ENCODE results near the gene RRP7A.
"Not testable (repeated sequence)": the region's sequence is repeated elsewhere in the genome, so short reads cannot be mapped to it uniquely, and the experiment has no call there.

Gene RRP7A, protein sequence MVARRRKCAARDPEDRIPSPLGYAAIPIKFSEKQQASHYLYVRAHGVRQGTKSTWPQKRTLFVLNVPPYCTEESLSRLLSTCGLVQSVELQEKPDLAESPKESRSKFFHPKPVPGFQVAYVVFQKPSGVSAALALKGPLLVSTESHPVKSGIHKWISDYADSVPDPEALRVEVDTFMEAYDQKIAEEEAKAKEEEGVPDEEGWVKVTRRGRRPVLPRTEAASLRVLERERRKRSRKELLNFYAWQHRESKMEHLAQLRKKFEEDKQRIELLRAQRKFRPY

DNA sequence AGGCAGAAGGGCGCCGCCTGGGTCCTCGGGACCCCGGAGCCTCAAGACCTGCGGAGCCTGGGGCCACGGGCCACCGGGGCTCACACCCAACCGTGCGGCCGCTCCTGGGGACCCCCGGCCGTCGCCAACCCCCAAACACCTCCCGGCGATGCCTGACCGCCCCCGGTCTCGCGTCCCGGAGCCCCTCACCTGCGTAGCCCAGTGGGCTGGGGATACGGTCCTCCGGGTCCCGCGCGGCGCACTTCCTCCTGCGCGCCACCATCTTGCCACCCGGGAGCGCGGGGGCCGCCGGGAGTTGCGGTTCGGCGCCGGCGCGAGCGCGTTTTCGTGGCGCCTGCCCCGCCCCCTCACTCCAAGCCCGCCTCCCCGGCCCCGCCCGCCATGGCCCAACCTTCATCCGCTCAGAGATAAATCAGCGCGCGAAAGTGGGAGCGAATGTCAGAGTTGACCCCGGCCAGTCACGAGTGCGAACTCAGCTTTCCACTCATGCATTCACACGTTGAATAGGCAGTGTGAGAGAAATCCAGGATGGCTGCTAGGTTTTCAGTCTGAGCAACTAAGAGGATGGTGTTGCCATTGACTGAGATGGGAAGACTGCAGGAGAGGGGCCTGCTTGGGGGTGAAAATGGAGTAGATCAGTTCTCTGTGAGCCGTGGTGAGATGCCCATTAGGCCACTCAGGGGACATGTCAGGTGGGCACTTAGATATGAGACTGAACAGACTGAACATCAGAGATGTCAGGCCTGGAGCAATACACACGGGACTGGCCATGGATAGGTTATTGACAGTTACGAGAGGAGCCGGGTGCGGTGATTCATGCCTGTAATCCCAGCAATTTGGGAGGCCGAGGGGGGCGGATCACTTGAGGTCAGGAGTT lies at the start of gene RRP7A:
TSS of gene RRP7A (minus strand) at position 272 of the 877 bp plus-strand sequence. CDS start at position 262, 10 bp downstream.
- peak; percentile 89 for ATAC-seq

DNA sequence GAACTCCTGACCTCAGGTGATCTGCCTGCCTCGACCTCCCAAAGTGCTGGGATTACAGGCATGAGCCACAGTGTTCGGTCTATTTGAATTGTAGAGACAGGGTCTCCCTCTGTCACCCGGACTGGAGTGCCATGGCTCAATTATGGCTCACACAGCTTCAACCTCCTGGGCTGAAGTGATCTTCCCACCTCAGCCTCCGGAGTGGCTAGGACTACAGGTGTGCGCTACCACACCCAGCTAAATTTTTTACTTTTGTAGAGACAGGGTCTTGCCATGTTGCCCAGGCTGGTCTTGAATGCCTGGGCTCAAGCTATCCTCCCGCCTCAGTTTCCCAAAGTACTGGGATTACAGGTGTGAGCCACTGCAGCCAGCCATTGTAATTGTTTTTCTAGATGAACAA lies 48.4 kb upstream of the RRP7A start:
- not testable (repeated sequence) for ATAC-seq

DNA sequence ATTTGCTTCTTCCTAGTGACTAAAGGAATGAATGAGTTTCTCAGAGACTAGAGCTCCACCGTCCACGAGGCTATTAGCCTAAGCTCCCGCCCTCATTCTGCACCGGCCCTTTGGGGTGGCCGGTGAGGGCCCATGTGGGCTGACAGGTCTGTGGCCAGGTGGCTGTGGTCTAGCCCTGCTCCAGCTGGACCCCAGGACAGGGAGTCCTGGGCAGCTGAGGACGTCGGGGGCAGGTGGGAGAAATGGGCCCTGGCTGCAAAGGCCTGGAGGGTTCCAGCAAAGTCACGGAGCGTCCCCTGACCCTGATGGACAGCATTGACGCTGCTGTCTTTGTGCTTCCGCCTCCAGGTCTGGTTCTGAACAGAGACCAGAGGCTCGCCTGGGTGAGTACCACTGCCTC lies 46.4 kb upstream of the RRP7A start:
- ATAC-seq, result no peak

DNA sequence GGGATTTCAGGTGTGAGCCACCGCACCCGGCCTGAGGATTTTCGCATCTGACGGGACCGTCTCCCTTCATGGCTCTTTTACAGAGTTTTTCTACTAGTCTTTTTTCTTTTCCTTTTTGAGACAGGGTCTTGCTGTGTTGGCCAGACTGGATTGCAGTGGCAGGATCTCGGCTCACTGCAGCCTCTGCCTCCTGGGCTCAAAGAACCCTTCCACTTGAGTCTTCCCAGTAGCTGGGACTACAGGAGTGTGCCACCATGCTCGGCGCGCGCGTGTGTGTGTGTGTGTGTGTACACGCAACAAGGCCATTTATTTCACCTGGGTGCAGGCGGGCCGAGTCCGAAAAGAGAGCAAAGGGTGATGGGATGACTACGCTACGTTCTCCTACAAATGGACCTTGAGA lies 45.1 kb upstream of the RRP7A start:
- ATAC-seq, result no peak

DNA sequence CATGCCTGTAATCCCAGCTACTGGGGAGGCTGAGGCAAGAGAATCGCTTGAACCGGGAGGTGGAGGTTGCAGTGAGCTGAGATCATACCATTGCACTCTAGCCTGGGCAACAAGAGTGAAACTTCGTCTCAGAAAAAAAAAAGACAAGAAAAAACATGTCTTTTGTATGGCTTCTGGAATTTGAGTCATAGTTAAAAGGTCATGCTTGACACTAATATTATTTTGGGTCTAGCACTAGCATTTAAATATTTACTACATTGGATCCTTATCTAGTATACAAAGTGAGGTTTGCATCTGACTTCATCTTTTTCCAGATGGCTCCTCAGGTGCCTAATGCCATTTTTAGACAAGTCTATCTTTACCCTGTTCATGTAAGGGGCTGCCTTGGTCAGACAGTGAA lies 44.3 kb upstream of the RRP7A start:
- not testable (repeated sequence) for ATAC-seq

DNA sequence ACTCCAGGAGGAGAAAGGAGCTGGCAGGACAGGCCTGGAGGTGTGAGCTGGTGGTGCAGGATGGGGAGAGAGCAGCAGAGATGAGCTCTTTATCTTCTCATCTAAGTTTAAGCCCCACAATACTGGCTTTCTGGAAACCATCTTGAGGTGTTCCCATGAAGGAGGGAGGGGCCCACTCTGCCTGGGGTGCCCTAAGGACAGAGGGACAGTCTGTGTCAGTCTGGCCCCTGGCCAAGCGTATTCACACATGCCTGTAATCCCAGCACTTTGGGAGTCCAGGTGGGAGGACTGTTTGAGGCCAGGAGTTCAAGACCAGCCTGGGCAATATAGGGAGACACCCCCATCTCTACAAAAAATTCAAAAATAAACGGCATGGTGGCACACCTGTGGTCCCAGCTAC lies 43.1 kb upstream of the RRP7A start:
- no peak for ATAC-seq

DNA sequence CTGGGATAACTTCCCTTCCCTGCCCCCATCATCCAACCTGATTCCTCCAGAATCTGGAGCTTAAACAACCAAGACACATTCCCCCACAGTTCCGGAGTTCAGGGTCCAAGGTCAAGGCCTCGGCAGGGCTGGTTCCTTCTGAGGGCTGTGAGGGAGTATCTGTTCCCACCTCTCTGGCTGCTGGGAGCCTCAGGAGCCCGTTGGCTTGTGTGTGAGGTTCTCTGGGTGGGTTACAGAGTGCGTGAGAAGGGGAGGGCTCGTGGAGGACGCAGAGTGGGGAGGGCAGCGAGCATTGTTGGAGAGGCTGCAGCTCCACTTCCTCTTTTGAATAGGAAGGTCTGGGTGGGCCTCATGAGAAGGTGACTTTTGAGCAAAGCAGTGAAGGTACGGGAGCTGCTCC lies 42.7 kb upstream of the RRP7A start:
- ATAC-seq, result no peak

DNA sequence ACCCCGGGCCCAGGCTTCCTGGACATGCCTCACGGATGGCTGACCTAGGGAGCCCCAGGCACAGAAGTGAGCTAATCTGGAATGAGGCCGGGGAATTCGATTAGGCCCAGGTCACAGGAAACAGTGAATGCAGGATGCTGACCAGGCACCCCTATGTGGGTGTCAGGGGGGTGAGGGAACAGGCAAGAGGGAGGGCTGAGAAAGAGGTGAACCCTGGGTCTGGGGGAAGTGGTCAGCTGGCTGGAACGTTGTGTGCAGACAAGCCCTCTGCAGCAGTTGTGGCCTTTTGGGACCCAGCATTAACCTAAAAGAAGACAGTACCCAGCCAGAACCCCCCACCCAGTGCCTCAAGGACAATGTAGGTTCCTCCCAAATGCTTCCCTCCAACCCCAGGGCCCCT lies 42.3 kb upstream of the RRP7A start:
- ATAC-seq, result no peak

DNA sequence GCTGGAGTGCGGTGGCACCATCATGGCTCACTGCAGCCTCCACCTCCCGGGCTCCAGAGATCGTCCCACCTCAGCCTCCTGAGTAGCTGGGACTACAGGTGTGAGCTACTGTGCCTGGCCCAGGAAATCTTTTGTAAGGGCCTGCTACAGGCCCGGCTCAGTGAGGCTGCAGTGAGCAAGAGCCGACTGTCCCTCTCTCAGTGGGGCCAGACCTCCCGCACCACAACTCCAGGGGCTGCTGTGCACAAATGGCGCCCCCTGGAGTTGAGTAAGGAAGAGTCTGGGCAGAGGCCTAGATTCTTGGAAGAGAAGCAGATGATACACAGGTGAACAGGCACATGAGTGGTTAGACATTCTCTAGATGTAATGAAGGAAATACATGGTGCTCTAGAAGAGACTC lies 41.2 kb upstream of the RRP7A start:
- peak; percentile 39 to 52 for ATAC-seq

DNA sequence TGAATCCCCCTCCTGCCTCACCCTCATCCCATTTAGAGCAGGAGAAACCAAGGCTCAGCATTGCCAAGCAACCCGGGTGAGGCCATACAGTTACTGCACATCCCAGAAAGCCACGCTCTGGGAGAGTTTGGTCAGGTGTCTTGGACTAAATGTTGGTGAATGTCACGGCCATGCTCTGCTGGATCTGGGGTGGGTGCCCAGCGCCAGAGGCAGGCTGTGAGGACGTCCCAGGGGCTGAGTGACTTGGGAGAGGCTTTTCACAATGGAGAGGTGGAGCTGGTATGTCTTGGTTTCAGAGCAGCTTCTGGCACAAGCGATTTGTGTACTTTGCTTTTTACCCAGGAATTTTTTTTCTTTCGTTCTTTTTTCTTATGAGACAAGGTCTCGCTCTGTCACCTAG lies 40.8 kb upstream of the RRP7A start:
- no peak for ATAC-seq

DNA sequence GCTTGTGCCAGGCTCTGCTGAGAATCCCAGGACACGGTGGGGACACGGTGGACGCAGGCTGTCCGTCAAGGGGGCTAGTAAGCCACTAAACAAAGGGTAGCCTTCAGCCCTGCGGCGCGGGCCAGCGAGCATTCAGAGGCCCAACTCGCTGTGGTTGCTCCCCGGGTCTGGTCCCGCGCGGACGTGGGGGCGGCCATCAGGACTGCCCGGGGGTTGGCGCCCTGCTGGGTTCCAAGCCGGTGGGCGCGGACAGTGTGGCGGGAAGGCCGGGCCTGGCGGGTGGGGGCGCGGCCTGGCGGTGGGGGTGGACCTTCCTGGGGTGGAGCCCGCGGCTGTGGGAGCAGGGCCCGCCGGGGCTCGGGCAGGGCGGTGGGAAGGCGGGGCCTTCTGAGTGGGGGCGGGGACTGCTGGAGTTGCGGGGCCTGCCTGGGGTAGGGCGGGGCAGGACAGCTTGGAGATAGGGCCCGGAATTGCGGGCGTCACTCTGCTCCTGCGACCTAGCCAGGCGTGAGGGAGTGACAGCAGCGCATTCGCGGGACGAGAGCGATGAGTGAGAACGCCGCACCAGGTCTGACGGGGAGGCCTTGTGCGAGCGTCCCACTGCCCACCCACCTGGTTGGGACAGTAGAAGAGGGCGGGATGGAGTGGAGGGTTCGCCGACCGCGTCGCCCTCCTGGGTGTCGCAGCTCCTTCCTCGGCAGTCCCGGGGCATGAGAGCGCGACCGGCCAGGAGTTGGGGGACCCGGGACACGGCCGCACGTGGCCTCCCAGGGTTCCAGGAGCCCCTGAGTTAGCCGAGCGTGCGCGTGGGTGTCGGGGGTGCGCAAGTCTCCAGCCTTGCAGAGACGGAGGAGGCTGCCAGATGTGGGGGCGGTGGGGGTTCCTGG lies 34.1 kb upstream of the RRP7A start, which contains the start of gene SERHL2:
TSS of gene SERHL2 (plus strand) at position 482 of the 887 bp plus-strand sequence. CDS start at position 547, 65 bp downstream.
- peak; percentile 94 to 97 for ATAC-seq

DNA sequence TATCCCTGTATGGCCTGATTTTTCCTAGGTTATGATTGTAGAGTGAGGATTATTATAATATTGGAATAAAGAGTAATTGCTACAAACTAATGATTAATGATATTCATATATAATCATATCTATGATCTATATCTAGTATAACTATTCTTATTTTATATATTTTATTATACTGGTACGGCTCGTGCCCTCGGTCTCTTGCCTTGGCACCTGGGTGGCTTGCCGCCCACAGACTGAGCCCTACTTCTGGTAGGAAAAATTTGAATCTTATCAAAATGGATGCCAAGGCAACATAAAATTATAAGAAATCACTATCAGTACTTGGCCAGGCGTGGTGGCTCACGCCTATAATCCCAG lies 32.7 kb upstream of the RRP7A start:
- ATAC-seq, result not testable (repeated sequence)

DNA sequence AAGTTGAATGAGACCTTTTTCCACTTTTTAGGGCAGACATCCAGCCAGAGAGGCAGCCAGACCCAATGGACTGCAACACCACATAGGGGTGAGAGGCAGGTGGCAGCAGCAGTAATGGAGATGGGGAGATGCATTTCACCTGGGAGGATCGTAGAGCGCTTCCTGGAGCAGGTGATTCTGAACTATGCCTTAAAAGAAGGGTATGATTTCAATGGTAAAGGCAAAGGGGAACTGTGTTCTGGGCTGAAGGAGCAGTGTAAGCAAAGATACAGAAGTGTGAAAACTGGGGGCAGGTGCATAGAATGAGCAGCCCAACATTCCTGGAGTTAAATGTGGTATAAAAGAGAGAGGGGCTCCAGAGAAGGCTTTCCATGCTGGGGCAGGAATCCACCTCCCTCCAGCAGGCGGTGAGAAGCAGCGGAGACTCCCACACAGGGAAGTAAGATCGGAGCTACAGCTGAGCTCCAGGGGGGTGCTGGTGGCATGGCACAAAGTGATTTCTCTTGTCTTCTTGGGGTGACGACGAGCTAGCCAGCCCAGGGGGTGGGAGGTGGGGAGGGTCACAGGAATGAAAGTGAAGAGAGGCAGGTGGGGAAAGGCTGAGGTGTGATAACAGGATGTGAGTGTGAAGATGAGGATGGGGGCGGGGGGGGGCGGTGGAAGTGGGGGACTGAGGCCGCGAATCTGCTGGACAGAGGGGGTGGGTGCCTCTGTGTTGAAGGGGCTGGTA lies 29.9 kb upstream of the RRP7A start:
- no peak for ATAC-seq

DNA sequence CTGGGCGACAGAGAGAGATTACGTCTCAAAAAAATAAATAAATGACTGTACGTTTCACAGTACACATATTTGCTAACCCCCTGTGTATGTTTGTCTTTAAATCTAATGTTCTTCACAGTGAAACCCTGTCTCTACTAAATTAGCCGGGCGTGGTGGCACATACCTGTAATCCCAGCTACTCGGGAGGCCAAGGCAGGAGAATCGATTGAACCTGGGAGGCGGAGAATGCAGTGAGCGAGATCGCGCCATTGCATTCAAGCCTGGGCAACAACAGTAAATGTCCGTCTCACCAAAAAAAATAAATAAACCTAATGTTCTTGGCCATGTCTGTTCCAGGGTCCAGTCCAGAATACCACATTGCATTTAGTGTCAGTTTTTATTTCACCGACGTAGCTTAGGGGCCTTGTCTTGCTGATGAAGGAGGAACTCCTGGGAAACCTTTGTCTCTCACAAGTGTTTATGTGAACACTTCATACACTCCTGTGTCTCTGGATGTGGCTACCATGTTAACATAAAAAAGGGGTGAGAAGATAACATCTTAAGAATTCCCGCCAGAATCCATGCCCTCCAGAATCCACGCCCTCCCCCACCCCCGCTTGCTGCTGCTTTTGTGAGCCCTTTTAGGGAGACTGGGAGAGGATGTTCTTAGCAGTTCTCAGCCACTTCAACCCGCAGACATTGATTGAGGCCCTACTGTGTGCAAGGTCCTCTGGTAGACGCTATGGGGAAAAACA lies 29.2 kb upstream of the RRP7A start:
- no peak for ATAC-seq

DNA sequence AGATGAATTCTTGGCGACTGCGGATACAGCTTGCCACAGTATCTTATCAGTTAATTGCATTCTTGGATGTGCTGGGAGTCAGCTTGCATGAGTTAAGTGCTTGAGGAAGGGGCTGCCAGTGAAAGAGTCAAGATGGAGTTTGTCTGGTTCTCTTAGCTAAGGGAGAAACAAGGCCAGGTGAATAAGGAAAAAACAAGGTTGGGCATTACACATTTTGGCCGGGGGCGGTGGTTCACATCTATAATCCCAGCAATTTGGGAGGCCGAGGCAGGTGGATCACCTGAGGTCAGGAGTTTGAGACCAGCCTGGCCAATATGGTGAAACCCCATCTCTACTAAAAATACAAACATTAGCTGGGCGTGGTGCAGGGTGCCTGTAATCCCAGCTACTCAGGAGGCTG lies 28.5 kb upstream of the RRP7A start:
- ATAC-seq, result not testable (repeated sequence)

DNA sequence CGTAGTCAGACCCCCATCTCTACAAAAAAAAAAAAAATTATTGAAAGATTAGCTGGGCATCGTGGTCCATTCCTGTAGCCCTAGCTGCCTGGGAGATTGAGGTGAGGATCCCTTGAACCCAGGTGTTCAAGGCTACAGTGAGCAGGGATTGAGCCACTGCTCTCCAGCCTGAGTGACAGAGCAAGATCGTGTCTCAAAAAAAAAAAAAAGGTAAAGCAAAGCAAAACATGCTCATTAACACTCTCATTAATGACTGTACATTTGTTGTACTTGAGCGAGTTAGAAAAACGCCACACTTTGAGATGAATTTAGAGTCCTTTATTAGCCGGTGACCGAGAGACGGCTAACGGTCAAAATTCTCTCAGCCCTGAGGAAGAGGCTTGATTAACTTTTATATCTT lies 28.0 kb upstream of the RRP7A start:
- ATAC-seq, result no peak

DNA sequence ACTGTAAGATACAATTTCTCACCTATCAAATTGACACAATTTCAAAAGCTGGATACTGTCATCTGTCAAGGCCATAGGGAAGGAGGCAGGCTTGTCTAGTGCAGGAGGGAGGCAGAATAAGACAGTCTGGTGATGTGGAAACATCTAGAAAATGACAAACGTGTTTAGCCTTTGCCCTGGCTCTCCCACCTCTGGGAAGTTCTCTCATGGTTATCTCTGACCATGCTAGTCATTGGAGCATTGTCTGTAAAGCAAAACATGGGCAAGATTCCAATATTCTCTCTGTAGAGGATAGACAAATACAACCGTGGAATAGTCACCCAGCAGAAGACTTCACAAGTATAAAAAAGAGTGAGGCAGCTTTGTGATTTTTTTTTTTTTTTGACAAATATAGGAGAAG lies 25.1 kb upstream of the RRP7A start:
- ATAC-seq, result no peak

DNA sequence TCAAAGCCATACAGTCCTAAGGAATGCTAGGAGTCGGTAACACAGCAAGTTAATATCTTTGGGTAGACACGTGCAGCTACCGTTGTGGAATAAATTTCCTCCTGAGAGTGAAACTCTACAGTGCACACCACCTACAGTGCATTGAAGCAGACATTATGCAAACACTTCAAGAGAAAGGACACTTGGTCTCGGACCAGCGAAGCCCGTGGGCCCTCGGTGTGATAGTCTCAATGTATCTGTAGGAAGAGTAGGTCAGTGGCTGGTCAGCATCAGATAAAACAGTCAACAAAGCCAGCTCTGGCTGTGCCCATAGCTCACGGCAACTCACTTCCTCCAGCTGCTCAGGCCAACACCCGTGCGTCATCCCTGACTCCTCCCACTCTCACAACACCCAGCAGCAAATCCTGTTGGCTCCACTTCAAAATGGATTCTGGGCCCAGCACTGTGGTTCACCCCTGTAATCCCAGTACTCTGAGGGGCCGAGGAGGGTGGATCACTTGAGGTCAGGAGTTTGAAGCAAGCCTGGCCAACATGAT lies 19.7 kb upstream of the RRP7A start:
- peak; percentile 70 to 78 for ATAC-seq

DNA sequence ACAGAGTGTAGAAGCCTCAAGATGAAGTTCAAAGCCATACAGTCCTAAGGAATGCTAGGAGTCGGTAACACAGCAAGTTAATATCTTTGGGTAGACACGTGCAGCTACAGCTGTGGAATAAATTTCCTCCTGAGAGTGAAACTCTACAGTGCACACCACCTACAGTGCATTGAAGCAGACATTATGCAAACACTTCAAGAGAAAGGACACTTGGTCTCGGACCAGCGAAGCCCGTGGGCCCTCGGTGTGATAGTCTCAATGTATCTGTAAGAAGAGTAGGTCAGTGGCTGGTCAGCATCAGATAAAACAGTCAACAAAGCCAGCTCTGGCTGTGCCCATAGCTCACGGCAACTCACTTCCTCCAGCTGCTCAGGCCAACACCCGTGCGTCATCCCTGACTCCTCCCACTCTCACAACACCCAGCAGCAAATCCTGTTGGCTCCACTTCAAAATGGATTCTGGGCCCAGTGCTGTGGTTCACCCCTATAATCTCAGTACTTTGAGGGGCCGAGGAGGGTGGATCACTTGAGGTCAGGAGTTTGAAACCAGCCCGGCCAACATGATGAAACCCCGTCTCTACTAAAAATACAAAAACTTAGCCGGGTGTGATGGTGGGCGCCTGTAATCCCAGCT lies 17.7 kb upstream of the RRP7A start:
- ATAC-seq, result peak; percentile 54 to 58

DNA sequence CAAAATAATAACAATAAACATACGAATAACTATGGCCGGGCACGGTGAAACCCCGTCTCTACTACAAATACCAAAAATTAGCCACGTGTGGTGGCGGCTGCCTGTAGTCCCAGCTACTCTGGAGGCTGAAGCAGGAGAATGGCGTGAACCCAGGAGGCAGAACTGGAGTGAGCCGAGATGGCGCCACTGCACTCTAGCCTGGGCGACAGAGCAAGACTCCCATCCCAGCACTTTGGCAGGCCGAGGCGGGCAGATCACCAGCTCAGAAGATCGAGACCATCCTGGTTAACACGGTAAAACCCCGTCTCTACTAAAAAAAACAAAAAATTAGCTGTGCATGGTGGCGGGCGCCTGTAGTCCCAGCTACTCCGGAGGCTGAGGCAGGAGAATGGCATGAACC lies 17.0 kb upstream of the RRP7A start:
- ATAC-seq, result not testable (repeated sequence)

DNA sequence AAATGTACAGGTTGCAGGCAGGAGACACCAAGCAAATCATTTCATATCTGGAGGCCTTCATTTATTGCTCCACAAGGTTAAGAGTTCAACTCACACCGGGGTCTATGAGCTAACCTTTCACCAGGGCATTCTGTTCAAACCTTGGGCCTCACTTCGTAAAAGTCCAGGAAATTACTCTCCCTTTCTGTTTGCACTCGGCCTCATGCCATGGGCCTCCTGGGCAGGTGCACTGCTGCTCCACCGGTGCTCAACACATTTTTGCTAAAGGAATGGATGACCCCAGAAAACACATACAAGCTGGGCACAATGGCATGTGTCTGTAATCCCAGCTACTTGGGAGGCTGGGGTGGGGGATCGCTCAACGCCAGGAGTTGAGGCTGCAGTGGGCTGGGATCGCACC lies 16.6 kb upstream of the RRP7A start:
- no peak for ATAC-seq

Measured in activated CD4-positive, CD25-positive, alpha-beta regulatory T cell treated with anti-CD3 and anti-CD28 coated beads, Interleukin-2, amount 50 U/mL, for 24 hours (primary cell).